Neural progenitor cell (in vitro differentiated cells): ENCODE results near the gene JAZF1. TPM values are rescaled to one million over a fixed set of nuclear protein-coding genes. Genes with fewer than 3 reads are reported as not detected.

Experiments
- DNase-seq: peaks from one replicate; pipeline ENCODE4 v3.0.0-alpha.2; 2016; ENCODE audit warnings: low spot score
- H2AFZ ChIP-seq: fragments of 200-600 bp; sonication (generic); replicated peaks from 2 replicates; pipeline ENCODE4 v1.6.1; 2016; ENCODE audit warnings: antibody characterized with exemption
- H3F3A ChIP-seq: fragments of 200-600 bp; sonication (generic); 2 replicates; pipeline ENCODE4 v1.6.1; 2016; ENCODE audit warnings: antibody characterized with exemption, low read depth
- H3K27ac ChIP-seq: fragments of 200-600 bp; sonication (generic); 2 replicates; pipeline ENCODE4 v1.5.1; 2016; ENCODE audit warnings: mild to moderate bottlenecking
- H3K27me3 ChIP-seq: fragments of 200-600 bp; sonication (generic); 2 replicates; pipeline ENCODE4 v1.6.1; 2016; ENCODE audit warnings: mild to moderate bottlenecking, moderate library complexity
- H3K36me3 ChIP-seq: fragments of 200-600 bp; sonication (generic); 2 replicates; pipeline ENCODE4 v1.5.1; 2016
- H3K4me1 ChIP-seq: fragments of 200-600 bp; sonication (generic); 2 replicates; pipeline ENCODE4 v1.6.1; 2016; ENCODE audit warnings: mixed run types
- H3K4me2 ChIP-seq: fragments of 200-600 bp; sonication (generic); 2 replicates; pipeline ENCODE4 v1.6.1; 2016
- H3K4me3 ChIP-seq: fragments of 200-600 bp; sonication (generic); 2 replicates; pipeline ENCODE4 v1.5.1; 2016
- H3K79me2 ChIP-seq: fragments of 200-600 bp; sonication (generic); 2 replicates; pipeline ENCODE4 v1.6.1; 2016; ENCODE audit warnings: low read depth
- H3K9ac ChIP-seq: fragments of 200-600 bp; sonication (generic); 2 replicates; pipeline ENCODE4 v1.6.1; 2016
- H3K9me3 ChIP-seq: fragments of 200-600 bp; sonication (generic); 2 replicates; pipeline ENCODE4 v1.5.1; 2016; ENCODE audit warnings: low read depth
- H4K20me1 ChIP-seq: fragments of 200-600 bp; sonication (generic); 2 replicates; pipeline ENCODE4 v1.6.1; 2016; ENCODE audit warnings: low read depth
- H3K27ac Mint-ChIP-seq: 3 replicates; pipeline ENCODE4 v1.8.0; 2021; ENCODE audit warnings: mixed read lengths
- H3K27me3 Mint-ChIP-seq: 2 replicates; pipeline ENCODE4 v1.8.0; 2022; ENCODE audit warnings: low read depth, mild to moderate bottlenecking, inconsistent platforms, moderate library complexity, mixed read lengths; ENCODE audit not compliant: insufficient read depth
- H3K36me3 Mint-ChIP-seq: 3 replicates; pipeline ENCODE4 v1.8.0; 2021; ENCODE audit warnings: mixed read lengths
- H3K4me1 Mint-ChIP-seq: 3 replicates; pipeline ENCODE4 v1.8.0; 2021; ENCODE audit warnings: mixed read lengths
- H3K4me3 Mint-ChIP-seq: 3 replicates; pipeline ENCODE4 v1.8.0; 2021; ENCODE audit warnings: mild to moderate bottlenecking, moderate library complexity, mixed read lengths
- H3K9me3 Mint-ChIP-seq: 3 replicates; pipeline ENCODE4 v1.8.0; 2020; ENCODE audit warnings: mixed read lengths
- CTCF ChIP-seq: fragments of 200-600 bp; sonication (generic); IDR thresholded peaks from 2 replicates; pipeline ENCODE4 v1.5.1; 2017; ENCODE audit warnings: antibody characterized with exemption, mild to moderate bottlenecking
- EZH2 ChIP-seq: fragments of 200-600 bp; sonication (generic); IDR thresholded peaks from 2 replicates; pipeline ENCODE4 v1.6.1; 2017; ENCODE audit warnings: antibody characterized with exemption, mild to moderate bottlenecking, moderate library complexity
- EZH2phosphoT487 ChIP-seq: fragments of 200-600 bp; sonication (generic); IDR thresholded peaks from 2 replicates; pipeline ENCODE4 v1.6.1; 2017; ENCODE audit warnings: antibody characterized with exemption
- small RNA-seq: library from RNA; depleted of rRNA; stranded (forward); fragments of <200 nt; gene quantifications from one replicate; pipeline ENCODE3, GENCODE V24; 2015
- total RNA-seq: library from RNA; depleted of rRNA; stranded (reverse); fragments of >200 nt; gene quantifications from 2 replicates; pipeline ENCODE4 v1.2.3, GENCODE V29; 2015; ENCODE audit warnings: low replicate concordance

The JAZF1 gene
- total RNA-seq, 1 donor from 2014 or later = 3.1 TPM

GRCh38 chr7:27784399-27785053 lies 396.1 kb downstream of the JAZF1 start:
- Mint-ChIP-seq H3K4me3 (no peak overlapping the region), H3K4me1 (peaks cover 2% of the 10 kb centered on the region), H3K27me3 (no peaks in the 10 kb centered on the region), H3K36me3 (peaks cover 6% of the 10 kb centered on the region), H3K27ac (no peak overlapping the region), H3K9me3 (no peaks in the 10 kb centered on the region)
- Histone ChIP-seq H2AFZ (no peak overlapping the region), H3K79me2 (no peaks in the 10 kb centered on the region), H3K27me3 (no peaks in the 10 kb centered on the region), H3K4me3 (no peak overlapping the region), H4K20me1 (no peaks in the 10 kb centered on the region), H3F3A (peaks cover 11% of the 10 kb centered on the region), H3K36me3 (peaks cover 9% of the 10 kb centered on the region), H3K27ac (no peak overlapping the region), H3K9ac (no peak overlapping the region), H3K9me3 (no peaks in the 10 kb centered on the region), H3K4me1 (no peaks in the 10 kb centered on the region), H3K4me2 (no peak overlapping the region)
- DNase-seq = peak; percentile 25
- no peak for TF ChIP-seq EZH2phosphoT487
- TF ChIP-seq EZH2 = no peak
- peak; percentile 75 for TF ChIP-seq CTCF

DNA sequence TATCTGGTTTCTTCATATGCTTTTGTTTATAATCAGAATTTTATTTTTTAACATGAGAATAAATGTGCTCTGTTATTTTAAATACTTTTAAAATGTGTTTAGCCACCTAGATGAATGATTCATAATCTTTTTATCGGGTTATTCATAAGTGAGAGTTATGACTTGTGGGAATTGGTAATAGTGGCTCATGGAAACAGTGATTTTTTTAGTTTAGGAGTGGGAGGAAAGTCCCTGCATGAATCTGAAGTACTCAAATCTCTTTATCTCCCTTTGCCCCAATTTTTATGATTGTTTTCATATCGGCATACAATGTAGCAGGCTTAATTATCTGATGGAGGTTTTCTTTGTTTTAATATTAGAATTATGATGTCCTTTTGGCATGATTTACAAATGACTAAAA lies 397.7 kb downstream of the JAZF1 start:
- peaks cover 11% of the 10 kb centered on the region for H3F3A ChIP-seq
- TF ChIP-seq EZH2 = no peak
- TF ChIP-seq EZH2phosphoT487 = no peak
- no peak for TF ChIP-seq CTCF
- H3K4me1 ChIP-seq = no peaks in the 10 kb centered on the region
- no peak for DNase-seq
- no peak overlapping the region for H3K27ac Mint-ChIP-seq
- H4K20me1 ChIP-seq = no peaks in the 10 kb centered on the region
- H3K9me3 ChIP-seq = no peaks in the 10 kb centered on the region
- H3K27me3 ChIP-seq = no peaks in the 10 kb centered on the region
- no peak overlapping the region for H2AFZ ChIP-seq
- peaks cover 3% of the 10 kb centered on the region for H3K79me2 ChIP-seq
- H3K9ac ChIP-seq = no peak overlapping the region
- H3K4me1 Mint-ChIP-seq = peaks cover 2% of the 10 kb centered on the region
- H3K4me3 ChIP-seq = no peak overlapping the region
- no peaks in the 10 kb centered on the region for H3K9me3 Mint-ChIP-seq
- no peak overlapping the region for H3K4me3 Mint-ChIP-seq
- H3K4me2 ChIP-seq = no peak overlapping the region
- H3K36me3 ChIP-seq = peaks cover 8% of the 10 kb centered on the region
- no peaks in the 10 kb centered on the region for H3K27me3 Mint-ChIP-seq
- no peak overlapping the region for H3K27ac ChIP-seq
- H3K36me3 Mint-ChIP-seq = peaks cover 6% of the 10 kb centered on the region

- Histone ChIP-seq H3K9ac (no peak overlapping the region), H3K79me2 (peaks cover 8% of the 10 kb centered on the region), H3K36me3 (no peaks in the 10 kb centered on the region), H3F3A (peaks cover 3% of the 10 kb centered on the region), H3K4me2 (no peak overlapping the region), H3K27me3 (no peaks in the 10 kb centered on the region), H4K20me1 (no peaks in the 10 kb centered on the region), H3K4me3 (no peak overlapping the region), H3K4me1 (no peaks in the 10 kb centered on the region), H3K27ac (no peak overlapping the region), H2AFZ (no peak overlapping the region), H3K9me3 (no peaks in the 10 kb centered on the region)
- no peaks in the 10 kb centered on the region for H3K9me3 Mint-ChIP-seq
- DNase-seq = no peak
- H3K36me3 Mint-ChIP-seq = peaks cover 7% of the 10 kb centered on the region
- H3K4me3 Mint-ChIP-seq = no peak overlapping the region
- TF ChIP-seq EZH2 = no peak
- no peak overlapping the region for H3K27ac Mint-ChIP-seq
- H3K27me3 Mint-ChIP-seq = no peaks in the 10 kb centered on the region
- H3K4me1 Mint-ChIP-seq = peaks cover 5% of the 10 kb centered on the region
These were observed 399.4 kb downstream of the JAZF1 start for GRCh38 chr7:27781188-27781587.

Small RNA genes within 50 kb of the gene (small RNA-seq; reads per million reads assigned to genes)
- not detected for gene RNU6-979P

Other genes with a start within 250 kb of the JAZF1 start
- 1.2 and 2.8 TPM in 2 replicates for gene CREB5, start 231.7 kb upstream of the JAZF1 start, total RNA-seq